ENCODE results near the gene CCDC116.

CCDC116 gene

DNA sequence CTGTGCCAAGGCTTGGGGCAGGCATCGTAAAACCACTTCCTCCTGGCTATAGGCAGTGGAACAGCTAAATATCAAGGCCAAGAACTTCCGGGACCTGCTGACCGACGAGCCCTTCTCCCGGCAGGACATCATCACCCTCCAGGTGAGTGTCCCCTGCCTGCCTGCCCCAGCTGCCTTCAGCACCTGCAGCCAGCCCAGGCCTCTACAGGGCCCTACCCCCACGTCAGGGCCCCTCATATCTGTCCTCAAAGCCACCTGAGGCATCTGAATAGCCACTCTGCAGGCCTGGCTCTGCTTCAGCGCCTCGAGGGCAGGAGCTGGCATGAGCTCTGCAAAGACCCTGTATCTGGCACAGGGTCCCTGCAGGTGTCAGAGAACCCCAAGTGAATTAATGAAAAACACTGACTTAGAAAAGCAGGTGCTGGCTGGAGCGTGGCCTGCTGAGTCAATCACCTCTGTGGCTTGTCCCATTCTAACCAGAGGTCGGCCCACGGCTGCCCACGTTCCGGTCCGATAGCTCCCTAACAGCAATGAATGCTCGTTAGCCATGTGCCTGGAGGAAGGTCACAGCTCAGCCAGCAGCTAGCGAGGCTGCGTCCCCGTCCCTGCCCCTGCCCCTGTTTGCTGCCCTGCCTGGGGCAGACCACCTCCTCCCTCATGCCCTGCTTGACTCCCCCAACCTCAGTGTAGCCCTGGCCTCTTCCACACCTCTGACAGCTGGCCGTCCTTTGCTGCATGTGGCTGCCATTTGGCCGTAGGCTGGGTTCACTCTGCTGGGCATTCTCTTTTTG is 50.0 kb downstream of the CCDC116 start:
- DNase-seq = no peak

- DNase-seq = no peak
These were observed 50.8 kb downstream of the CCDC116 start for GRCh38 chr22:21683401-21683811.

GRCh38 chr22:21684492-21685163 is 52.1 kb downstream of the CCDC116 start:
- no peak for DNase-seq

GRCh38 chr22:21685164-21685513 is 52.6 kb downstream of the CCDC116 start:
- DNase-seq = no peak

DNA sequence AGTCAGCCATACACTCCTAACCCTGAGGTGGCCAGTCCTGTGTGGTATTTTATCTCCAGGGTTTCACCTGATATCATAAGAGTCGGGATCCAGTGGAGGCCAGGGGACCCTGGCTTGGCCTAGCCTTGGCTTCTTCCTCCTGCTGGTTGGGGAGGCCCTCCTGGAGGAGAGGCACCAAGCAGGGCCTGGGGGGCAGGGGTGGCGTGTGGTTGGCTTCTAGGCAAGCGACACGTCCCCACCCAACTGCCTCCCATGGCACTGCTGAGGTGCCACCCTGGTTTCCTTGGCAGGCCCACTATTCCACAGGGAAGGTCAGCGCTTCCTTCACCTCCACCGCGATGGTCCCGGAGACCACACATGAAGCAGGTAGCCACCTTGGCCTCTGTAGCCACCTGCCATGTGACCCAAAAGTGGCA is 53.6 kb downstream of the CCDC116 start:
- DNase-seq = no peak

Data from left hindlimb (tissue), 1 donor.